GM12878 (cell line): ENCODE measurements around the gene TBCB. TPM values are rescaled to one million over a fixed set of nuclear protein-coding genes. Genes with fewer than 3 reads are reported as not detected.

Experiments used
- CBFB ChIP-seq: IDR thresholded peaks from 2 replicates; pipeline ENCODE4 v1.6.1; 2016; ENCODE audit warnings: antibody characterized with exemption, low read depth
- CHD1 ChIP-seq: IDR thresholded peaks from 2 replicates; pipeline ENCODE4 v1.6.1; 2012; ENCODE audit warnings: low read depth, low read length, improper control_type of control experiment
- EED ChIP-seq: sonication (generic); IDR thresholded peaks from 2 replicates; pipeline ENCODE4 v1.6.1; 2016; ENCODE audit warnings: antibody characterized with exemption, low read depth
- FOXK2 ChIP-seq: fragments of 450-650 bp; IDR thresholded peaks from 2 replicates; pipeline ENCODE4 v1.6.1; 2017; ENCODE audit warnings: mild to moderate bottlenecking, moderate library complexity
- GATAD2B ChIP-seq: fragments of 450-650 bp; conservative IDR thresholded peaks from 2 replicates; pipeline ENCODE4 v1.6.1; 2017; ENCODE audit warnings: low read depth, mild to moderate bottlenecking, moderate library complexity
- HDAC6 ChIP-seq: fragments of 200-600 bp; sonication (generic); IDR thresholded peaks from one replicate; pipeline ENCODE4 v1.8.0; 2017; ENCODE audit warnings: antibody characterized with exemption; ENCODE audit not compliant: unreplicated experiment
- MTA2 ChIP-seq: fragments of 450-650 bp; IDR thresholded peaks from 2 replicates; pipeline ENCODE4 v1.6.1; 2016; ENCODE audit warnings: low read depth, mild to moderate bottlenecking, moderate library complexity
- MYC ChIP-seq: IDR thresholded peaks from 2 replicates; pipeline ENCODE4 v1.6.1; 2011; ENCODE audit warnings: mild to moderate bottlenecking, low read length, moderate library complexity, inconsistent platforms; ENCODE audit not compliant: insufficient read depth, insufficient replicate concordance, insufficient read length, severe bottlenecking
- NFIC ChIP-seq: IDR thresholded peaks from 2 replicates; pipeline ENCODE4 v1.6.1; 2012; ENCODE audit warnings: low read depth, mild to moderate bottlenecking, inconsistent platforms, low read length, moderate library complexity
- NFYB ChIP-seq: IDR thresholded peaks from 2 replicates; pipeline ENCODE4 v1.6.1; 2011; ENCODE audit warnings: low read depth, mild to moderate bottlenecking, low read length, improper control_type of control experiment, moderate library complexity; ENCODE audit not compliant: insufficient read depth
- NR2C1 ChIP-seq: fragments of 450-650 bp; IDR thresholded peaks from 2 replicates; pipeline ENCODE4 v1.6.1; 2017; ENCODE audit warnings: antibody characterized with exemption, mild to moderate bottlenecking, moderate library complexity
- NRF1 ChIP-seq: conservative IDR thresholded peaks from 2 replicates; pipeline ENCODE4 v1.6.1; 2011; ENCODE audit warnings: mild to moderate bottlenecking, low read depth, low read length, improper control_type of control experiment
- PAX5 ChIP-seq: IDR thresholded peaks from 2 replicates; pipeline ENCODE4 v1.6.1; 2011; ENCODE audit warnings: low read depth, low read length, borderline replicate concordance
- POLR2AphosphoS5 ChIP-seq: IDR thresholded peaks from 2 replicates; pipeline ENCODE4 v1.6.1; 2011; ENCODE audit warnings: mild to moderate bottlenecking, low read length, inconsistent platforms
- RAD21 ChIP-seq: IDR thresholded peaks from 2 replicates; pipeline ENCODE4 v1.6.1; 2011; ENCODE audit warnings: mild to moderate bottlenecking, low read depth, low read length, moderate library complexity; ENCODE audit not compliant: insufficient read depth
- SIX5 ChIP-seq: IDR thresholded peaks from 2 replicates; pipeline ENCODE4 v1.6.1; 2011; ENCODE audit warnings: mild to moderate bottlenecking, low read depth, low read length, moderate library complexity; ENCODE audit not compliant: severe bottlenecking
- SMARCA5 ChIP-seq: fragments of 450-650 bp; IDR thresholded peaks from 2 replicates; pipeline ENCODE4 v1.6.1; 2017; ENCODE audit warnings: mild to moderate bottlenecking
- TBL1XR1 ChIP-seq: IDR thresholded peaks from 2 replicates; pipeline ENCODE4 v1.6.1; 2012; ENCODE audit warnings: low read depth, low read length, improper control_type of control experiment
- TCF3 ChIP-seq: IDR thresholded peaks from 2 replicates; pipeline ENCODE4 v1.6.1; 2012; ENCODE audit warnings: low read depth, mild to moderate bottlenecking, low read length, borderline replicate concordance; ENCODE audit not compliant: insufficient read depth
- YBX1 ChIP-seq: fragments of 450-650 bp; IDR thresholded peaks from 2 replicates; pipeline ENCODE4 v1.6.1; 2016; ENCODE audit warnings: antibody characterized with exemption
- ZNF274 ChIP-seq: IDR thresholded peaks from one replicate; pipeline ENCODE4 v1.8.0; 2011; ENCODE audit not compliant: insufficient read length, insufficient read depth
- ZSCAN29 ChIP-seq: fragments of 450-650 bp; IDR thresholded peaks from 2 replicates; pipeline ENCODE4 v1.6.1; 2017; ENCODE audit warnings: mild to moderate bottlenecking, moderate library complexity
- polyA plus RNA-seq, 11 experiments: library from polyadenylated mRNA; depleted of rRNA in 4 of 11; unstranded in 6 of 11; stranded (reverse) in 5 of 11; fragments of >200 nt; fragmentation: Nextera tagmentation in 4 of 11; fragmentation: Illumina TruSeq in 1 of 11; extraction: Ambion mirVana in 4 of 11; extraction: Trizol in 1 of 11; gene quantifications; 1 replicate in 1 of 11; 2 replicates in 10 of 11; pipeline versions ENCODE4 v1.2.1 to v1.2.3, GENCODE V29; 2011 to 2016; ENCODE audit warnings: inconsistent platforms in 2 of 11, missing spikeins in 2 of 11, low read depth in 1 of 11
- total RNA-seq, 4 experiments: library from RNA; depleted of rRNA in 3 of 4; stranded (reverse); fragments of >200 nt in 3 of 4; fragmentation: Illumina TruSeq in 1 of 4; extraction: Trizol in 1 of 4; gene quantifications; 2 replicates each; pipeline versions ENCODE4 v1.2.1 to v1.2.3, GENCODE V29; 2013 to 2021
- TF ChIP-seq, protein P1 (sequence below): fragments of 450-650 bp; IDR thresholded peaks from 2 replicates; pipeline ENCODE4 v1.6.1; 2017; ENCODE audit warnings: mild to moderate bottlenecking, moderate library complexity
- TF ChIP-seq, protein P2 (sequence below): fragments of 150-350 bp; IDR thresholded peaks from 2 replicates; pipeline ENCODE4 v1.6.1; 2016; ENCODE audit warnings: low read depth, low read length

TBCB gene
- total and polyA plus RNA-seq, 10 of the 15 experiments (the other 5 are each of a cell fraction or from before 2014, with no cell fraction given): 9.4 to 193 (median 126) TPM

DNA sequence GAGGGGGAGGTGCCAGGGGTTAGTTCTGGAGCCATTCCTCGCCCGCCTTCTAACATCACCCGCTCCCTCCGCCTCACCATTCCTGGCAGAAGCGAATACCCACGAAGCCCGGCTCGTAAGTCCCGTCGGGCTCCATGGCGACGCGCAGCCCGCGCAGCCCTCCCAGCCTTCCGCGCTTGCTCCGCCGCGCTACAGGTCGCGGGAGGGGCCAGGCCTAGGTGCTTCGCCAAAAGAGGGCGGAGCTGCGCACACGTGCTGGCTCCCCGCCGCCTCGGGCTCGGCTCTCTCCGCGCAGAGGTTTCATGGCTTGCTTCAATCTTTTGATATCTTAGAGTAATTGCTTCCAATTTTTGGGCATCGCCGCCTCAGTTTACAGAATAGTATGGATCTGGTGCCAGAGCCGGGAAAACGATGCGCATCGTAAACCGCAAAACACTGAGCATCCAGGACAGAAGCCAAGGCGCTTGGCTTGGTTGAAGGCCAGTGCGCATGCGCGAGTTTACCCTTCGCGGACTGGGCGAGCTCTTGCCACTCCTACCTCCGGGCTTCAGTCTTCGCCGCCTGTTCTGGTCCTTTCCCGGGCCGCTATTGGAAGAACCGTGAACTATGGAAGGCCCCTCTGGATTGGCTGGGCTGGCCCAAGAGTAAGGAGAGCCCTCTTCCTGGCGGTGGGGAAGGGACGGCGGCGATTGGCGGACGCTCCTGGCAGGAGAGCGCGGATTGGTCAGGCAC is 381 bp upstream of the TBCB start, which contains the start of gene POLR2I (continued):
- TF ChIP-seq, protein P1, sequence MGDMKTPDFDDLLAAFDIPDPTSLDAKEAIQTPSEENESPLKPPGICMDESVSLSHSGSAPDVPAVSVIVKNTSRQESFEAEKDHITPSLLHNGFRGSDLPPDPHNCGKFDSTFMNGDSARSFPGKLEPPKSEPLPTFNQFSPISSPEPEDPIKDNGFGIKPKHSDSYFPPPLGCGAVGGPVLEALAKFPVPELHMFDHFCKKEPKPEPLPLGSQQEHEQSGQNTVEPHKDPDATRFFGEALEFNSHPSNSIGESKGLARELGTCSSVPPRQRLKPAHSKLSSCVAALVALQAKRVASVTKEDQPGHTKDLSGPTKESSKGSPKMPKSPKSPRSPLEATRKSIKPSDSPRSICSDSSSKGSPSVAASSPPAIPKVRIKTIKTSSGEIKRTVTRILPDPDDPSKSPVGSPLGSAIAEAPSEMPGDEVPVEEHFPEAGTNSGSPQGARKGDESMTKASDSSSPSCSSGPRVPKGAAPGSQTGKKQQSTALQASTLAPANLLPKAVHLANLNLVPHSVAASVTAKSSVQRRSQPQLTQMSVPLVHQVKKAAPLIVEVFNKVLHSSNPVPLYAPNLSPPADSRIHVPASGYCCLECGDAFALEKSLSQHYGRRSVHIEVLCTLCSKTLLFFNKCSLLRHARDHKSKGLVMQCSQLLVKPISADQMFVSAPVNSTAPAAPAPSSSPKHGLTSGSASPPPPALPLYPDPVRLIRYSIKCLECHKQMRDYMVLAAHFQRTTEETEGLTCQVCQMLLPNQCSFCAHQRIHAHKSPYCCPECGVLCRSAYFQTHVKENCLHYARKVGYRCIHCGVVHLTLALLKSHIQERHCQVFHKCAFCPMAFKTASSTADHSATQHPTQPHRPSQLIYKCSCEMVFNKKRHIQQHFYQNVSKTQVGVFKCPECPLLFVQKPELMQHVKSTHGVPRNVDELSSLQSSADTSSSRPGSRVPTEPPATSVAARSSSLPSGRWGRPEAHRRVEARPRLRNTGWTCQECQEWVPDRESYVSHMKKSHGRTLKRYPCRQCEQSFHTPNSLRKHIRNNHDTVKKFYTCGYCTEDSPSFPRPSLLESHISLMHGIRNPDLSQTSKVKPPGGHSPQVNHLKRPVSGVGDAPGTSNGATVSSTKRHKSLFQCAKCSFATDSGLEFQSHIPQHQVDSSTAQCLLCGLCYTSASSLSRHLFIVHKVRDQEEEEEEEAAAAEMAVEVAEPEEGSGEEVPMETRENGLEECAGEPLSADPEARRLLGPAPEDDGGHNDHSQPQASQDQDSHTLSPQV: no peak
- TF ChIP-seq CHD1 (no peak), ZNF274 (no peak), TBL1XR1 (no peak), ZSCAN29 (peak; percentile 58; the same call in 1 of the 2 replicates), CBFB (peak; percentile 93), RAD21 (no peak), MYC (peak; percentile 98), NFYB (peak; percentile 86), POLR2AphosphoS5 (peak; percentile 52), NR2C1 (no peak), MTA2 (no peak), EED (0 out of 2 replicates have a peak, but pooled peaks have one; percentile 42), FOXK2 (no peak), YBX1 (no peak), SIX5 (peak; percentile 27), NFIC (no peak), PAX5 (no peak), TCF3 (no peak), SMARCA5 (peak; percentile 75), HDAC6 (no peak), NRF1 (peak; percentile 91), GATAD2B (0 out of 2 replicates have a peak, but pooled peaks have one; percentile 17)
- TF ChIP-seq, protein P2, sequence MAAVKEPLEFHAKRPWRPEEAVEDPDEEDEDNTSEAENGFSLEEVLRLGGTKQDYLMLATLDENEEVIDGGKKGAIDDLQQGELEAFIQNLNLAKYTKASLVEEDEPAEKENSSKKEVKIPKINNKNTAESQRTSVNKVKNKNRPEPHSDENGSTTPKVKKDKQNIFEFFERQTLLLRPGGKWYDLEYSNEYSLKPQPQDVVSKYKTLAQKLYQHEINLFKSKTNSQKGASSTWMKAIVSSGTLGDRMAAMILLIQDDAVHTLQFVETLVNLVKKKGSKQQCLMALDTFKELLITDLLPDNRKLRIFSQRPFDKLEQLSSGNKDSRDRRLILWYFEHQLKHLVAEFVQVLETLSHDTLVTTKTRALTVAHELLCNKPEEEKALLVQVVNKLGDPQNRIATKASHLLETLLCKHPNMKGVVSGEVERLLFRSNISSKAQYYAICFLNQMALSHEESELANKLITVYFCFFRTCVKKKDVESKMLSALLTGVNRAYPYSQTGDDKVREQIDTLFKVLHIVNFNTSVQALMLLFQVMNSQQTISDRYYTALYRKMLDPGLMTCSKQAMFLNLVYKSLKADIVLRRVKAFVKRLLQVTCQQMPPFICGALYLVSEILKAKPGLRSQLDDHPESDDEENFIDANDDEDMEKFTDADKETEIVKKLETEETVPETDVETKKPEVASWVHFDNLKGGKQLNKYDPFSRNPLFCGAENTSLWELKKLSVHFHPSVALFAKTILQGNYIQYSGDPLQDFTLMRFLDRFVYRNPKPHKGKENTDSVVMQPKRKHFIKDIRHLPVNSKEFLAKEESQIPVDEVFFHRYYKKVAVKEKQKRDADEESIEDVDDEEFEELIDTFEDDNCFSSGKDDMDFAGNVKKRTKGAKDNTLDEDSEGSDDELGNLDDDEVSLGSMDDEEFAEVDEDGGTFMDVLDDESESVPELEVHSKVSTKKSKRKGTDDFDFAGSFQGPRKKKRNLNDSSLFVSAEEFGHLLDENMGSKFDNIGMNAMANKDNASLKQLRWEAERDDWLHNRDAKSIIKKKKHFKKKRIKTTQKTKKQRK: no peak
